ENCODE results near the gene TMEM167B. TPM values are rescaled to one million over a fixed set of nuclear protein-coding genes. Genes with fewer than 3 reads are reported as not detected.
A peak's percentile ranks its signal among the peaks of the same experiment; 100 is the strongest.

TMEM167B gene
- total and polyA plus RNA-seq, 4 donors: 5.4 to 15.4 (median 13.2) TPM

- no peaks in the 10 kb centered on the region for H3K27me3 ChIP-seq (ENCODE audit: control insufficient read depth in 4 of 4, insufficient read depth in 4 of 4, low read length in 3 of 4)
- H3K27ac ChIP-seq (ENCODE audit: low read depth in 1 of 2, low read length in 2 of 2): no peak overlapping the region
- no peak overlapping the region for H3K9ac ChIP-seq (ENCODE audit: low read depth in 1 of 2, low read length in 2 of 2)
- no peaks in the 10 kb centered on the region for H3K9me3 ChIP-seq (ENCODE audit: control insufficient read depth in 4 of 4, low read length in 3 of 4)
- H3K36me3 ChIP-seq (ENCODE audit: control insufficient read depth in 4 of 4, insufficient read depth in 3 of 4, low read depth in 1 of 4, low read length in 3 of 4): no peaks in the 10 kb centered on the region
- no peak overlapping the region for H3K4me3 ChIP-seq (ENCODE audit: low read depth in 1 of 3, low read length in 3 of 3)
- peaks cover 8 to 16% (median 14%) of the 10 kb centered on the region in 4 donors for H3K4me1 ChIP-seq (ENCODE audit: control insufficient read depth in 4 of 4, insufficient read depth in 4 of 4, low read length in 3 of 4)
- WGBS: 67% methylated on average over 3 of the region's 3 CpGs
- no peak for DNase-seq (ENCODE audit: low spot score)
- no peak for TF ChIP-seq HNF4A (conservative IDR thresholded peaks at IDR 0.05)
- TF ChIP-seq REST (IDR thresholded peaks at IDR 0.05): no peak
- no peak for TF ChIP-seq ATF3 (IDR thresholded peaks at IDR 0.05)
- TF ChIP-seq JUND (IDR thresholded peaks at IDR 0.05): no peak
- TF ChIP-seq, protein P1, sequence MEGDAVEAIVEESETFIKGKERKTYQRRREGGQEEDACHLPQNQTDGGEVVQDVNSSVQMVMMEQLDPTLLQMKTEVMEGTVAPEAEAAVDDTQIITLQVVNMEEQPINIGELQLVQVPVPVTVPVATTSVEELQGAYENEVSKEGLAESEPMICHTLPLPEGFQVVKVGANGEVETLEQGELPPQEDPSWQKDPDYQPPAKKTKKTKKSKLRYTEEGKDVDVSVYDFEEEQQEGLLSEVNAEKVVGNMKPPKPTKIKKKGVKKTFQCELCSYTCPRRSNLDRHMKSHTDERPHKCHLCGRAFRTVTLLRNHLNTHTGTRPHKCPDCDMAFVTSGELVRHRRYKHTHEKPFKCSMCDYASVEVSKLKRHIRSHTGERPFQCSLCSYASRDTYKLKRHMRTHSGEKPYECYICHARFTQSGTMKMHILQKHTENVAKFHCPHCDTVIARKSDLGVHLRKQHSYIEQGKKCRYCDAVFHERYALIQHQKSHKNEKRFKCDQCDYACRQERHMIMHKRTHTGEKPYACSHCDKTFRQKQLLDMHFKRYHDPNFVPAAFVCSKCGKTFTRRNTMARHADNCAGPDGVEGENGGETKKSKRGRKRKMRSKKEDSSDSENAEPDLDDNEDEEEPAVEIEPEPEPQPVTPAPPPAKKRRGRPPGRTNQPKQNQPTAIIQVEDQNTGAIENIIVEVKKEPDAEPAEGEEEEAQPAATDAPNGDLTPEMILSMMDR (IDR thresholded peaks at IDR 0.05; ENCODE audit: low read depth, low read length, missing input control): no peak
- no peak for TF ChIP-seq RXRA (IDR thresholded peaks at IDR 0.05)
- TF ChIP-seq, protein P2, sequence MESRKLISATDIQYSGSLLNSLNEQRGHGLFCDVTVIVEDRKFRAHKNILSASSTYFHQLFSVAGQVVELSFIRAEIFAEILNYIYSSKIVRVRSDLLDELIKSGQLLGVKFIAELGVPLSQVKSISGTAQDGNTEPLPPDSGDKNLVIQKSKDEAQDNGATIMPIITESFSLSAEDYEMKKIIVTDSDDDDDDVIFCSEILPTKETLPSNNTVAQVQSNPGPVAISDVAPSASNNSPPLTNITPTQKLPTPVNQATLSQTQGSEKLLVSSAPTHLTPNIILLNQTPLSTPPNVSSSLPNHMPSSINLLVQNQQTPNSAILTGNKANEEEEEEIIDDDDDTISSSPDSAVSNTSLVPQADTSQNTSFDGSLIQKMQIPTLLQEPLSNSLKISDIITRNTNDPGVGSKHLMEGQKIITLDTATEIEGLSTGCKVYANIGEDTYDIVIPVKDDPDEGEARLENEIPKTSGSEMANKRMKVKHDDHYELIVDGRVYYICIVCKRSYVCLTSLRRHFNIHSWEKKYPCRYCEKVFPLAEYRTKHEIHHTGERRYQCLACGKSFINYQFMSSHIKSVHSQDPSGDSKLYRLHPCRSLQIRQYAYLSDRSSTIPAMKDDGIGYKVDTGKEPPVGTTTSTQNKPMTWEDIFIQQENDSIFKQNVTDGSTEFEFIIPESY (IDR thresholded peaks at IDR 0.05): no peak
- no peak for TF ChIP-seq NR2F2 (IDR thresholded peaks at IDR 0.05)
These were observed 47.4 kb downstream of the TMEM167B start for GRCh38 chr1:109137958-109138357.

GRCh38 chr1:109138358-109138757, 47.8 kb downstream of the TMEM167B start:
- no peaks in the 10 kb centered on the region for H3K9me3 ChIP-seq (ENCODE audit: control insufficient read depth in 4 of 4, low read length in 3 of 4)
- no peaks in the 10 kb centered on the region for H3K36me3 ChIP-seq (ENCODE audit: control insufficient read depth in 4 of 4, insufficient read depth in 3 of 4, low read depth in 1 of 4, low read length in 3 of 4)
- H3K9ac ChIP-seq (ENCODE audit: low read depth in 1 of 2, low read length in 2 of 2): no peak overlapping the region
- no peak for DNase-seq (ENCODE audit: low spot score)
- H3K27ac ChIP-seq (ENCODE audit: low read depth in 1 of 2, low read length in 2 of 2): no peak overlapping the region
- no peak overlapping the region for H3K4me3 ChIP-seq (ENCODE audit: low read depth in 1 of 3, low read length in 3 of 3)
- 80% methylated on average over 3 of the region's 3 CpGs for WGBS
- TF ChIP-seq SP1 (IDR thresholded peaks at IDR 0.05) (no peak), HNF4A (conservative IDR thresholded peaks at IDR 0.05) (peak in 1 of 2 donors; percentile 58), YY1 (IDR thresholded peaks at IDR 0.05) (no peak)
- TF ChIP-seq, protein P1 (IDR thresholded peaks at IDR 0.05; ENCODE audit: low read depth, low read length, missing input control): no peak
- TF ChIP-seq, protein P3, sequence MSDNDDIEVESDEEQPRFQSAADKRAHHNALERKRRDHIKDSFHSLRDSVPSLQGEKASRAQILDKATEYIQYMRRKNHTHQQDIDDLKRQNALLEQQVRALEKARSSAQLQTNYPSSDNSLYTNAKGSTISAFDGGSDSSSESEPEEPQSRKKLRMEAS (IDR thresholded peaks at IDR 0.05): no peak
- peaks cover 8 to 16% (median 14%) of the 10 kb centered on the region in 4 donors for H3K4me1 ChIP-seq (ENCODE audit: control insufficient read depth in 4 of 4, insufficient read depth in 4 of 4, low read length in 3 of 4)
- no peaks in the 10 kb centered on the region for H3K27me3 ChIP-seq (ENCODE audit: control insufficient read depth in 4 of 4, insufficient read depth in 4 of 4, low read length in 3 of 4)

Data from liver (tissue), 9 donors.